ENCODE results near the gene NCOA4. TPM values are rescaled to one million over a fixed set of nuclear protein-coding genes. Genes with fewer than 3 reads are reported as not detected.
A peak's percentile ranks its signal among the peaks of the same experiment; 100 is the strongest.

The NCOA4 gene
- polyA plus RNA-seq, 6 donors from 2014 or later = 145 to 251 (median 154) TPM

- Mint-ChIP-seq H3K9me3 (no peaks in the 10 kb centered on the region), H3K27me3 (no peaks in the 10 kb centered on the region), H3K4me3 (peak overlapping the region; percentile 78 to 96 (median 90)), H3K4me1 (peaks cover 51 to 84% (median 65%) of the 10 kb centered on the region in 3 donors), H3K36me3 (no peaks in the 10 kb centered on the region), H3K27ac (peak overlapping the region in 5 of 6 donors; percentile 54 to 84 (median 76))
- DNase-seq = peak; percentile 67
- ATAC-seq (ENCODE audit: low read depth in 2 of 2) = peak; percentile 94 to 97
Measured at GRCh38 chr10:46022978-46023702, 7.3 kb downstream of the NCOA4 start.

GRCh38 chr10:46020344-46020657 lies 10.1 kb downstream of the NCOA4 start:
- DNase-seq (no peak), ATAC-seq (ENCODE audit: low read depth in 2 of 2) (no peak)
- Mint-ChIP-seq H3K4me3 (no peak overlapping the region), H3K9me3 (no peaks in the 10 kb centered on the region), H3K27me3 (no peaks in the 10 kb centered on the region), H3K4me1 (peaks cover 41 to 65% (median 48%) of the 10 kb centered on the region in 3 donors), H3K36me3 (no peaks in the 10 kb centered on the region), H3K27ac (peak overlapping the region in 1 of 6 donors; percentile 44)

GRCh38 chr10:46019569-46020343 lies 10.7 kb downstream of the NCOA4 start:
- Mint-ChIP-seq H3K4me3 (no peak overlapping the region), H3K27me3 (no peaks in the 10 kb centered on the region), H3K36me3 (peaks cover 0 to 2% of the 10 kb centered on the region in 2 donors), H3K9me3 (no peaks in the 10 kb centered on the region), H3K4me1 (peaks cover 38 to 60% (median 42%) of the 10 kb centered on the region in 3 donors), H3K27ac (peak overlapping the region in 4 of 6 donors; percentile 29 to 78 (median 42))
- ATAC-seq (ENCODE audit: low read depth in 2 of 2) = peak in 1 of 2 donors; percentile 24
- DNase-seq = no peak

GRCh38 chr10:46019177-46019528 lies 11.3 kb downstream of the NCOA4 start:
- H3K27me3 Mint-ChIP-seq = no peaks in the 10 kb centered on the region
- H3K4me3 Mint-ChIP-seq = no peak overlapping the region
- no peak for ATAC-seq (ENCODE audit: low read depth in 2 of 2)

GRCh38 chr10:46018453-46019176 lies 11.8 kb downstream of the NCOA4 start:
- peak overlapping the region in 1 of 8 donors; percentile 25 for H3K4me3 Mint-ChIP-seq

More at GRCh38 chr10:46019177-46019528, 11.3 kb downstream of the NCOA4 start:
- DNase-seq = no peak
- peaks cover 0 to 7% of the 10 kb centered on the region in 2 donors for H3K36me3 Mint-ChIP-seq
- peaks cover 32 to 54% (median 39%) of the 10 kb centered on the region in 3 donors for H3K4me1 Mint-ChIP-seq
- H3K9me3 Mint-ChIP-seq = no peaks in the 10 kb centered on the region
- peak overlapping the region in 4 of 6 donors; percentile 14 to 78 (median 34) for H3K27ac Mint-ChIP-seq

GRCh38 chr10:46017733-46018132 lies 12.7 kb downstream of the NCOA4 start:
- Mint-ChIP-seq H3K27ac (peak overlapping the region in 1 of 6 donors; percentile 60), H3K4me3 (no peak overlapping the region), H3K4me1 (peaks cover 22 to 40% (median 26%) of the 10 kb centered on the region in 3 donors), H3K36me3 (peaks cover 0 to 7% of the 10 kb centered on the region in 2 donors), H3K9me3 (no peaks in the 10 kb centered on the region), H3K27me3 (no peaks in the 10 kb centered on the region)
- ATAC-seq (ENCODE audit: low read depth in 2 of 2) = no peak
- DNase-seq = no peak

More at GRCh38 chr10:46018453-46019176, 11.8 kb downstream of the NCOA4 start:
- DNase-seq (no peak), ATAC-seq (ENCODE audit: low read depth in 2 of 2) (no peak)
- Mint-ChIP-seq H3K9me3 (no peaks in the 10 kb centered on the region), H3K27me3 (no peaks in the 10 kb centered on the region), H3K36me3 (peaks cover 0 to 7% of the 10 kb centered on the region in 2 donors), H3K4me1 (peaks cover 27 to 48% (median 33%) of the 10 kb centered on the region in 3 donors), H3K27ac (peak overlapping the region; percentile 2 to 47 (median 29))

- H3K4me3 Mint-ChIP-seq = no peak overlapping the region
- no peak for DNase-seq
- ATAC-seq (ENCODE audit: low read depth in 2 of 2) = no peak
- no peaks in the 10 kb centered on the region for H3K27me3 Mint-ChIP-seq
- peaks cover 0 to 7% of the 10 kb centered on the region in 2 donors for H3K36me3 Mint-ChIP-seq
- H3K27ac Mint-ChIP-seq = no peak overlapping the region
- H3K4me1 Mint-ChIP-seq = peaks cover 17 to 31% (median 26%) of the 10 kb centered on the region in 3 donors
- H3K9me3 Mint-ChIP-seq = no peaks in the 10 kb centered on the region
Measured at GRCh38 chr10:46016811-46017210, 13.6 kb downstream of the NCOA4 start.

- peaks cover 17 to 29% (median 26%) of the 10 kb centered on the region in 3 donors for H3K4me1 Mint-ChIP-seq
- no peak for ATAC-seq (ENCODE audit: low read depth in 2 of 2)
- H3K9me3 Mint-ChIP-seq = no peaks in the 10 kb centered on the region
- peak overlapping the region in 1 of 6 donors; percentile 47 for H3K27ac Mint-ChIP-seq
- H3K4me3 Mint-ChIP-seq = no peak overlapping the region
- H3K36me3 Mint-ChIP-seq = peaks cover 0 to 7% of the 10 kb centered on the region in 2 donors
- no peak for DNase-seq
- no peaks in the 10 kb centered on the region for H3K27me3 Mint-ChIP-seq
Measured at GRCh38 chr10:46016190-46016589, 14.2 kb downstream of the NCOA4 start.

GRCh38 chr10:46014683-46015405 lies 15.6 kb downstream of the NCOA4 start:
- H3K27ac Mint-ChIP-seq = peak overlapping the region in 2 of 6 donors; percentile 42 to 58
- no peak for ATAC-seq (ENCODE audit: low read depth in 2 of 2)

GRCh38 chr10:46014206-46014605 lies 16.2 kb downstream of the NCOA4 start:
- ATAC-seq (ENCODE audit: low read depth in 2 of 2) (no peak), DNase-seq (no peak)
- no peak overlapping the region for H3K4me3 Mint-ChIP-seq
- peak overlapping the region in 1 of 6 donors; percentile 59 for H3K27ac Mint-ChIP-seq
- H3K9me3 Mint-ChIP-seq = no peaks in the 10 kb centered on the region
- peaks cover 8 to 12% of the 10 kb centered on the region in 2 donors for H3K36me3 Mint-ChIP-seq
- peaks cover 8 to 12% (median 10%) of the 10 kb centered on the region in 3 donors for H3K4me1 Mint-ChIP-seq
- H3K27me3 Mint-ChIP-seq = no peaks in the 10 kb centered on the region

More at GRCh38 chr10:46014683-46015405, 15.6 kb downstream of the NCOA4 start:
- Mint-ChIP-seq H3K4me1 (peaks cover 13 to 18% (median 16%) of the 10 kb centered on the region in 3 donors), H3K36me3 (peaks cover 8 to 12% of the 10 kb centered on the region in 2 donors), H3K27me3 (no peaks in the 10 kb centered on the region), H3K9me3 (no peaks in the 10 kb centered on the region), H3K4me3 (no peak overlapping the region)
- no peak for DNase-seq

GRCh38 chr10:46012746-46013145 lies 17.7 kb downstream of the NCOA4 start:
- no peak overlapping the region for H3K27ac Mint-ChIP-seq
- DNase-seq = no peak
- H3K36me3 Mint-ChIP-seq = peaks cover 16 to 20% of the 10 kb centered on the region in 2 donors
- ATAC-seq (ENCODE audit: low read depth in 2 of 2) = no peak
- H3K27me3 Mint-ChIP-seq = no peaks in the 10 kb centered on the region
- no peaks in the 10 kb centered on the region for H3K9me3 Mint-ChIP-seq
- no peak overlapping the region for H3K4me3 Mint-ChIP-seq
- no peaks in the 10 kb centered on the region for H3K4me1 Mint-ChIP-seq

- DNase-seq (no peak), ATAC-seq (ENCODE audit: low read depth in 2 of 2) (no peak)
- H3K27ac Mint-ChIP-seq = peak overlapping the region in 2 of 6 donors; percentile 18 to 21
- H3K4me1 Mint-ChIP-seq = no peaks in the 10 kb centered on the region
- no peak overlapping the region for H3K4me3 Mint-ChIP-seq
- no peaks in the 10 kb centered on the region for H3K27me3 Mint-ChIP-seq
- peaks cover 0 to 2% (median 0%) of the 10 kb centered on the region in 7 donors for H3K9me3 Mint-ChIP-seq
- H3K36me3 Mint-ChIP-seq = peaks cover 21 to 32% of the 10 kb centered on the region in 2 donors
Measured at GRCh38 chr10:46006219-46006618, 24.2 kb downstream of the NCOA4 start.

All from naive B cell (primary cell).